ENCODE data around the gene MIXL1.
"Not testable (repeated sequence)": the region's sequence is repeated elsewhere in the genome, so short reads cannot be mapped to it uniquely, and the experiment has no call there.

MIXL1 gene

GRCh38 chr1:226215239-226215638 is 8.2 kb upstream of the MIXL1 start:
- no peak for DNase-seq (ENCODE audit: low read depth in 2 of 2)

GRCh38 chr1:226216056-226216455 is 7.4 kb upstream of the MIXL1 start:
- no peak for DNase-seq (ENCODE audit: low read depth in 2 of 2)

DNA sequence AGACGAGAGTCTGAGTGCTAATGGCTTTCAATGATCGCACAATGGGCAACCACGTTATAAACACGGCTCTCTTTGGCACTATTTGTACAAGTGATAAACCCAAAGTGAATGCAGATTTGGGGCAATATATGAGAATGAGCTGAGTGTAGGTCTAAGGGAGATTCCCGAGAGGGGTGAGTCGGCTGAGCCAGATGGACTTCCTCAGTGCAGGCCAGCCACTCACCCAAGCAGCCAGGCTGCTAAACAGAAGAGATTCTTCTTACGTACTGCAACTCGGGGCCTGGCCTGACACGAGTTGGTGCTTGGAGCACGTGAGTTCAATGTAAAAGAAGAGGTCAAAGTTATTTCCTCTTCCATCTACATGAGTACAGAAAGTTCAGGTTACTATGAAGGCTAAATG is 6.2 kb upstream of the MIXL1 start:
- DNase-seq (ENCODE audit: low read depth in 2 of 2): no peak

GRCh38 chr1:226220473-226221189 is 2.8 kb upstream of the MIXL1 start:
- no peak for DNase-seq (ENCODE audit: low read depth in 2 of 2)

DNA sequence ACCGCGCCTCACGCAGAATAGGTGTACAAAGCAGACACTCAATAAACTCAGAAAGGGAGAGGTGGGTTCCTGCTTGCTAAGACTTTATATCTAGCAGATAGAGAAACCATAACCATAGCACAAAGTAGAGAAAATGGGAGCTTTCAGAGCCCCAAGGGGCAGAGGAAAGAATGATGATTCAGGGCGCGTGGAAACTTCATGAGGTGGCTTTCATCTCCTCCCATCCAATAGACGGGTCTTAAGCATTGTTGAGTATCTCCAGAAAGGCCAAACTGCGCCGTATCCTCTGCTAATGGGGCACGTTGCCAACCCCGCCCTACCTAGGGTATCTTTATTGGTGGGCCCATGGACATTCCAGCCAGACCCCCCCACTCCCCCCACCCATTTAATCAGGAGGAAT is 778 bp upstream of the MIXL1 start:
- DNase-seq (ENCODE audit: low read depth in 2 of 2): no peak

GRCh38 chr1:226223786-226224244 is 351 bp downstream of the MIXL1 start:
- DNase-seq (ENCODE audit: low read depth in 2 of 2): no peak

DNA sequence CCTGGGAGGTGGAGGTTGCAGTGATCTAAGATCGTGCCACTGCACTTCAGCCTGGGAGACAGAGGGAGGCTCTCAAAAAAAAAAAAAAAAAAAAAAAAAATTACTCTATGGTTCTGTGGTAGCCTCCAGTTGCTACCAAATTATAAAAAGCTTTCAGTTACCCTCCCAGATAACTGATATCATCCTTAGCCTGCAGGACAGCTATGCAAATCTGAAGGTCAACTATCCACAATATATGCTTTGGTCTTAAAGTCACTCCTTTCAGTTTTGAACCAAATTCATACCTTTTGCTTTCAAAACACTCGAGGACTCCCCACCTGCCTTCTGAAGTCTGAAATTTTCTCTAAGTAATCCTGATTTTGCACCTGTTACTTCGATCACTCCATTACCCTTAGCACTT is 3.1 kb downstream of the MIXL1 start:
- no peak for DNase-seq (ENCODE audit: low read depth in 2 of 2)

- DNase-seq (ENCODE audit: low read depth in 2 of 2): no peak
These were observed 9.8 kb downstream of the MIXL1 start for GRCh38 chr1:226233293-226233692.

- no peak for DNase-seq (ENCODE audit: low read depth in 2 of 2)
These were observed 10.3 kb downstream of the MIXL1 start for GRCh38 chr1:226233806-226234205.

- DNase-seq (ENCODE audit: low read depth in 2 of 2): no peak
These were observed 13.4 kb downstream of the MIXL1 start for GRCh38 chr1:226236826-226237225.

GRCh38 chr1:226239421-226239820 is 16.0 kb downstream of the MIXL1 start:
- DNase-seq (ENCODE audit: low read depth in 2 of 2): no peak

GRCh38 chr1:226248091-226248490 is 24.6 kb downstream of the MIXL1 start:
- DNase-seq (ENCODE audit: low read depth in 2 of 2): no peak

DNA sequence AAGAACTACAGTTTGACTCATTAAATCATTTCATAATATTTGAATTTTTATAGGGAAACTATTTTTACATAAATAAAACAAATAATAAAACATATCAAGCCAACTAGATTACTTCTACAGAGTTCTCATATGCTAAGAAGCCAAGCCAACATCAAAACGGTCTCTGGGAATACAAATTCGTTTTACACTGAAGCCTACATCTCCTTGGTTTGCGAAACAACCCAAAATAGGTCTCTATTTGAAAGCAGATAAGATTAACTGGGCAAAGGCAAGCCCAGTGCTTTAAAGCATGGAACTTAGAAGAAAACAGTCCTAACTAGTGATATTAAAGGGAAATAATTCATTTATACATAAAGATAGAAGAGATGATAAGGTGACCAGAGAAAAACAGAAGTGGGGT is 25.3 kb downstream of the MIXL1 start:
- DNase-seq (ENCODE audit: low read depth in 2 of 2): no peak

DNA sequence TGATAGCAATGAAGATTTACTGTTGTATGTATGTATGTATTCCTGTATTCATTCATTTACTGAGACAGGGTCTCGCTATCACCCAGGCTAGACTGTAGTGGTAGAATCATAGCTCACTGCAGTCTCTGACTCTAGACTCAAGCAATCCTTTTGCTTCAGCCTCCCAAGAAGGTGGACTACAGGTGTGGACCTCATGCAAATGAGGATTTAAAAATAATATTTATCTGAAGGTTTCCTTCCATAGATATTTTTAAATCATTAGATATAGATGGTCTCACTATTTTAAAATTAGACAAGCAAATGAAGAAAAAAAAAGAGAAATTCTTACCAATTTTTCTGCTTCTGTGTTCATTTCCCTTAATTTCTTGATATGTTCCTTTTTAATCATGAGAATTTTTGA is 27.0 kb downstream of the MIXL1 start:
- no peak for DNase-seq (ENCODE audit: low read depth in 2 of 2)

- not testable (repeated sequence) for DNase-seq (ENCODE audit: low read depth in 2 of 2)
These were observed 29.4 kb downstream of the MIXL1 start for GRCh38 chr1:226252841-226253240.

DNA sequence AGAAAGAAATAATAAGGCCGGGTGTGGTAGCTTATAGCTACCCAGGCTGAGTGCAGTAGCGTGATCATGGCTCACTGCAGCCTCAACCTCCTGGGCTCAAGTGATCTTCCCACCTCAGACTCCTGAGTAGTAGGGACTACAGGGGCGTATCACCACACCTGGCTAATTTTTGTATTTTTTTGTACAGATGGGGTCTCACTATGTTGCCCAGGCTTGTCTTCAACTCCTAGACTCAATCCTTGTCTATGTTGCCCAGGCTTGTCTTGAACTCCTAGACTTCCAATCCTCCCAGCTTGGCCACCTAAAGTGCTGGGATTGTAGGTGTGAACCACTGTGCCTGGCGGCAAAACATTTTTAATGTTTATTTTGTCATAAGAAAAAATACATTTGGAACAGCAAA is 30.5 kb downstream of the MIXL1 start:
- no peak for DNase-seq (ENCODE audit: low read depth in 2 of 2)

GRCh38 chr1:226255380-226255779 is 31.9 kb downstream of the MIXL1 start:
- DNase-seq (ENCODE audit: low read depth in 2 of 2): no peak

GRCh38 chr1:226261818-226262217 is 38.4 kb downstream of the MIXL1 start:
- no peak for DNase-seq (ENCODE audit: low read depth in 2 of 2)

- DNase-seq (ENCODE audit: low read depth in 2 of 2): no peak
These were observed 45.1 kb downstream of the MIXL1 start for GRCh38 chr1:226268421-226269124.

DNA sequence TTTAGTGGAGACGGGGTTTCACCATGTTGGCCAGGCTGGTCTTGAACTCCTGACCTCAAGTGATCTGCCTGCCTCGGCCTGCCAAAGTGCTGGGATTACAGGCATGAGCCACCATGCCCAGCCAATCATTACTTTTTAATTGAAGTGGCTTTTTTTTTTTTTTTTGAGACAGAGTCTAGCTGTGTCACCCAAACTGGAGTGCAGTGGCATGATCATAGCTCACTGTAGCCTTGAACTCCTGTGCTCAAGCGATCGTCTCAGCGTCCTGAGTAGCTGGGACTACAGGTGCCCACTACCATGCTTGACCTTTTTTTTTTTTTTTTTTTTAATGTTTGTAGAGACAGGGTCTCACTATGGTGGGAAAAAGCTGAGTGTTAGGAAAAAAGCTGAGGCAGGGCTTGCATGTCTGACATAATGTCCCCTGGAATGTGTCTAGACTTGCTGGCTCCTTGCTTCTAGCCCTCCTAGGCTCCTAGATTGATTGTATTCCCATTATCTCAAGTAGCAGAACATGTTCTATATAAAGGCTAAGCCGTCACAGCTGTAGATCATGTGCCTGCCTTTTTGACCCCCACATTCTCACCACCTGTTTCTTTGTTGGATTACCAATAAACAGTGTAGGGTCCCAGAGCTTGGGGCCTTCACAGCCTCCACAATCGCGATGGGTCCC is 48.9 kb downstream of the MIXL1 start:
- DNase-seq (ENCODE audit: low read depth in 2 of 2): not testable (repeated sequence)

DNA sequence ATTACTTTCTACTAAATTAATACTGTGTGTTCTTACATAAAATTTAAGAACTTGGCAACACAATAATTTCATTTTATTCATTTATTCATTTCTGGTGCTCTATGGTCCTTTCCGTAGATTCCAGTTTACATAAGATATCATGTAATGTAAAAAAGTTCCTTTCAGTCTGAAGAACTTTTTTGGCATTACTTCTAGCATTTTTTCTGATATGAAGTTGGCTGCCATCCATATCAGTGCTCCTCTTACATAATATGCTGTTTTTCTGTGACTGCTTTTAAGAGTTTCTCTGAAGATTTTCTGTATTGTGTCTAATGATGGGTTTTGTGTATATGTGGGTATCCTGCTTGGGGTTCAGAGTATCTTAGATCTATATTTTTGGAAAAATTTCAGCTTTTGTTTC is 50.7 kb downstream of the MIXL1 start:
- DNase-seq (ENCODE audit: low read depth in 2 of 2): no peak

- DNase-seq (ENCODE audit: low read depth in 2 of 2): no peak
These were observed 52.7 kb downstream of the MIXL1 start for GRCh38 chr1:226276077-226276682.
